WI38 (cell line): ENCODE data around the gene WWOX.

Source experiments
- H3K4me3 ChIP-seq: 2 replicates; pipeline ENCODE4 v1.5.1; 2011; ENCODE audit warnings: low read depth, mild to moderate bottlenecking, control low read depth, low read length
- CTCF ChIP-seq: IDR thresholded peaks from 2 replicates; pipeline ENCODE4 v1.5.1; 2012; ENCODE audit warnings: low read depth, mild to moderate bottlenecking, control low read depth, low read length

The WWOX gene

GRCh38 chr16:78762222-78762621, 662.8 kb downstream of the WWOX start:
- no peak for TF ChIP-seq CTCF
- no peak overlapping the region for H3K4me3 ChIP-seq

GRCh38 chr16:78763821-78764440, 664.5 kb downstream of the WWOX start:
- no peak for TF ChIP-seq CTCF
- no peak overlapping the region for H3K4me3 ChIP-seq

GRCh38 chr16:78764478-78764877, 665.0 kb downstream of the WWOX start:
- no peak for TF ChIP-seq CTCF

GRCh38 chr16:78768226-78768625, 668.8 kb downstream of the WWOX start:
- no peak for TF ChIP-seq CTCF
- H3K4me3 ChIP-seq = no peak overlapping the region

More at GRCh38 chr16:78764478-78764877, 665.0 kb downstream of the WWOX start:
- H3K4me3 ChIP-seq = no peak overlapping the region

- no peak overlapping the region for H3K4me3 ChIP-seq
- no peak for TF ChIP-seq CTCF
These were observed 669.3 kb downstream of the WWOX start for GRCh38 chr16:78768718-78769117.

GRCh38 chr16:78770353-78771091, 671.1 kb downstream of the WWOX start:
- no peak overlapping the region for H3K4me3 ChIP-seq
- 0 out of 2 replicates have a peak, but pooled peaks have one; percentile 15 for TF ChIP-seq CTCF

GRCh38 chr16:78773291-78773702, 673.8 kb downstream of the WWOX start:
- TF ChIP-seq CTCF = no peak
- H3K4me3 ChIP-seq = no peak overlapping the region
